Smooth muscle cell (in vitro differentiated cells): ENCODE measurements around the gene C1orf56. TPM values are rescaled to one million over a fixed set of nuclear protein-coding genes. Genes with fewer than 3 reads are reported as not detected.
A peak's percentile ranks its signal among the peaks of the same experiment; 100 is the strongest.

Source experiments
- DNase-seq: peaks from one replicate; lab custom pipeline; 2025; ENCODE audit not compliant: unreplicated experiment; lab: John Stamatoyannopoulos, UW
- H2AFZ ChIP-seq: fragments of 200-600 bp; sonication (generic); 2 replicates; pipeline ENCODE4 v1.6.0; 2016; ENCODE audit warnings: antibody characterized with exemption, low read depth, mild to moderate bottlenecking
- H3F3A ChIP-seq: fragments of 200-600 bp; sonication (generic); 2 replicates; pipeline ENCODE4 v1.6.0; 2017; ENCODE audit warnings: antibody characterized with exemption, low read depth
- H3K27ac ChIP-seq: fragments of 200-600 bp; sonication (generic); 2 replicates; pipeline ENCODE4 v1.5.1; 2016; ENCODE audit warnings: low read depth, mild to moderate bottlenecking
- H3K27me3 ChIP-seq: fragments of 200-600 bp; sonication (generic); 2 replicates; pipeline ENCODE4 v1.6.1; 2016; ENCODE audit warnings: low read depth, mild to moderate bottlenecking
- H3K36me3 ChIP-seq: fragments of 200-600 bp; sonication (generic); 2 replicates; pipeline ENCODE4 v1.5.1; 2016; ENCODE audit warnings: low read depth
- H3K4me1 ChIP-seq: fragments of 200-600 bp; sonication (generic); 2 replicates; pipeline ENCODE4 v1.5.1; 2016; ENCODE audit warnings: low read depth
- H3K4me2 ChIP-seq: fragments of 200-600 bp; sonication (generic); 2 replicates; pipeline ENCODE4 v1.6.0; 2016; ENCODE audit warnings: mild to moderate bottlenecking
- H3K4me3 ChIP-seq: fragments of 200-600 bp; sonication (generic); 2 replicates; pipeline ENCODE4 v1.5.1; 2016; ENCODE audit warnings: mild to moderate bottlenecking
- H3K79me2 ChIP-seq: fragments of 200-600 bp; sonication (generic); 2 replicates; pipeline ENCODE4 v1.6.0; 2016; ENCODE audit warnings: low read depth, mild to moderate bottlenecking
- H3K9ac ChIP-seq: fragments of 200-600 bp; sonication (generic); 2 replicates; pipeline ENCODE4 v1.6.0; 2016; ENCODE audit warnings: low read depth
- H3K9me3 ChIP-seq: fragments of 200-600 bp; sonication (generic); replicated peaks from 2 replicates; pipeline ENCODE4 v1.5.1; 2016; ENCODE audit warnings: low read depth
- H4K20me1 ChIP-seq: fragments of 200-600 bp; sonication (generic); 2 replicates; pipeline ENCODE4 v1.6.0; 2016; ENCODE audit warnings: low read depth
- WGBS: methylation state at CpG from one replicate; pipeline ENCODE4 v1.1.7; 2016; ENCODE audit warnings: low lambda C conversion rate; 5-methylcytosine and 5-hydroxymethylcytosine counted together
- polyA plus RNA-seq: library from polyadenylated mRNA; unstranded; fragments of >200 nt; fragmentation: Nextera tagmentation; extraction: Ambion mirVana; gene quantifications from 2 replicates; pipeline ENCODE4 v1.2.1, GENCODE V29; 2016
- total RNA-seq: library from RNA; depleted of rRNA; stranded (reverse); fragments of >200 nt; gene quantifications from 2 replicates; pipeline ENCODE4 v1.2.3, GENCODE V29; 2014
- TF ChIP-seq, protein P1 (sequence below): fragments of 200-600 bp; sonication (generic); IDR thresholded peaks from 2 replicates; pipeline ENCODE4 v1.5.1; 2017; ENCODE audit warnings: borderline replicate concordance, mild to moderate bottlenecking, antibody characterized with exemption; ENCODE audit not compliant: insufficient read depth, poor library complexity, severe bottlenecking

The C1orf56 gene
- total and polyA plus RNA-seq, 2 experiments from 2014 or later, result 1.6 to 4.4 TPM

DNA sequence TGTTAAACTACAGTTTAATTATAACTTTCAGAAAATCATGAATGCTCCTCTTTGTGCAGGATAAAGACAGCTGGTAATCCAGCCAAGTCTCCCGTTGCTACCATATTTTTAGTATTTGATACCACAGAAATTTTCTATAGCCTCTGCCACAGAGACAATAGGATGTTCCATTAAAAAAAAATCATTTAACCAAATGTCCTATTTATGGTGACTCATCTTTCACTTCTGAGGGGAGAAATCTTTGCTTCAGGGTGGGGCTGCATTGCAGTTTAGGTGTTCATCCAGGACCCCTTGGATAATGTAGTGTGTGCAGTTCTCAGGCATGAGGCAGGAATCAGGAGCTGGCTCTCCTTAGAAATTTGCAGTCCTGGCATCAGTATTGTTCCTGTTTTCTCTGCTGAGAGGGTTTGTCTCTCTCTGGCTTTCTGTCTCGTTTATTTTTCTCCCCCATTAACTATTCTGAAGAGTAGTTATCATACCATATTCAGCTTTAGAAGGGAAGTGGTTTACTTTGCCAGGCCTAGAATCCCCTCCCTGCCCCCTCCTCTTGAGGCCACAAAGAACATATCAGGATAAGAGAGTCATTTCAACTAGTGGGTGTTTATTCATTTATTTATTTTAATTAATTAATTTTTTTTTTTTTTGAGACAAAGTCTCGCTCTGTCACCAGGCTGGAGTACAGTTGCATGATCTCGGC, 36.2 kb upstream of the C1orf56 start:
- peaks cover 27% of the 10 kb centered on the region for H3K79me2 ChIP-seq
- no peak overlapping the region for H3K4me3 ChIP-seq
- H3K9ac ChIP-seq, result no peak overlapping the region

DNA sequence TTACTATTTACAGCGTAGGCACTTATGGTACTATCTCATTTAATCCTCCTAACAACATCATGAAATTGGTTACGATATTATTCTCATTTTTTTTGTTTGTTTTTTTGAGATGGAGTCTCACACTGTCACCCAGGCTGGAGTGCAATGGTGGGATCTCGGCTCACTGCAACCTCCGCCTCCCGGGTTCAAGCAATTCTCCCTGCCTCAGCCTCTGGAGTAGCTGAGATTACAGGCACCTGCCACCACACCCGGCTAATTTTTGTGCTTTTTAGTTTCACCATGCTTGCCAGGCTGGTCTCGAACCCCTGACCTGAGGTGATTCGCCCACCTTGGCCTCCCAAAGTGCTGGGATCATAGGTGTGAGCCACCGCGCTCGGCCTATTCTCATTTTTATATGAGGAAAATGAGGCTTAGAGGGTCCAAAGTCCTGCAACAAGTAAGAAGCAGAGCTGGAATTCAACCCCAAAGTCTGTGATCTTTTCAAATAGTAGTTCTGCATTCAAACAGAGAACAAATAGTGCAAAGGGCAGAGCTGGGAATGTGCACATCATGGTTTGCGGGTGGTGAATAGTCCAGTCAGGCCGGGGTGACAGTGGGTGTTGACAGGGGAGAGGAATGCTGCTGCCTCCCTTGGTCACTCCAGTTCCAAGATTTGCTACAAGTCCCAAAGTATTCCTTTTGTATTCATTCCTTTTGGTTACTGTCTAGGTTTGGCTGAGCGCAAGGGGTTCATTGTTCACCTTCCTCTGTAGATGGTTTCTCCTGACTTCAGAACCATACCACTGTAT, 34.7 kb upstream of the C1orf56 start:
- Histone ChIP-seq H3K9me3 (no peaks in the 10 kb centered on the region), H2AFZ (no peak overlapping the region), H3K9ac (no peak overlapping the region), H3K4me3 (no peak overlapping the region), H4K20me1 (no peaks in the 10 kb centered on the region), H3K27ac (no peak overlapping the region), H3F3A (peaks cover under 1% of the 10 kb centered on the region), H3K79me2 (peaks cover 27% of the 10 kb centered on the region), H3K4me2 (no peak overlapping the region), H3K36me3 (no peaks in the 10 kb centered on the region), H3K27me3 (no peaks in the 10 kb centered on the region), H3K4me1 (peaks cover 5% of the 10 kb centered on the region)
- WGBS, result 94% methylated on average over 14 of the region's 14 CpGs
- TF ChIP-seq, protein P1, sequence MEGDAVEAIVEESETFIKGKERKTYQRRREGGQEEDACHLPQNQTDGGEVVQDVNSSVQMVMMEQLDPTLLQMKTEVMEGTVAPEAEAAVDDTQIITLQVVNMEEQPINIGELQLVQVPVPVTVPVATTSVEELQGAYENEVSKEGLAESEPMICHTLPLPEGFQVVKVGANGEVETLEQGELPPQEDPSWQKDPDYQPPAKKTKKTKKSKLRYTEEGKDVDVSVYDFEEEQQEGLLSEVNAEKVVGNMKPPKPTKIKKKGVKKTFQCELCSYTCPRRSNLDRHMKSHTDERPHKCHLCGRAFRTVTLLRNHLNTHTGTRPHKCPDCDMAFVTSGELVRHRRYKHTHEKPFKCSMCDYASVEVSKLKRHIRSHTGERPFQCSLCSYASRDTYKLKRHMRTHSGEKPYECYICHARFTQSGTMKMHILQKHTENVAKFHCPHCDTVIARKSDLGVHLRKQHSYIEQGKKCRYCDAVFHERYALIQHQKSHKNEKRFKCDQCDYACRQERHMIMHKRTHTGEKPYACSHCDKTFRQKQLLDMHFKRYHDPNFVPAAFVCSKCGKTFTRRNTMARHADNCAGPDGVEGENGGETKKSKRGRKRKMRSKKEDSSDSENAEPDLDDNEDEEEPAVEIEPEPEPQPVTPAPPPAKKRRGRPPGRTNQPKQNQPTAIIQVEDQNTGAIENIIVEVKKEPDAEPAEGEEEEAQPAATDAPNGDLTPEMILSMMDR, result no peak
- DNase-seq, result no peak

More for the DNA sequence above, 36.2 kb upstream of the C1orf56 start:
- Histone ChIP-seq H3K36me3 (no peaks in the 10 kb centered on the region), H3F3A (peaks cover 7% of the 10 kb centered on the region), H3K27me3 (no peaks in the 10 kb centered on the region), H2AFZ (no peak overlapping the region), H4K20me1 (no peaks in the 10 kb centered on the region), H3K4me1 (peaks cover 5% of the 10 kb centered on the region), H3K4me2 (no peak overlapping the region), H3K27ac (peak overlapping the region; percentile 1), H3K9me3 (no peaks in the 10 kb centered on the region)
- 86% methylated on average over 4 of the region's 4 CpGs for WGBS
- TF ChIP-seq, protein P1, result no peak
- DNase-seq, result no peak

DNA sequence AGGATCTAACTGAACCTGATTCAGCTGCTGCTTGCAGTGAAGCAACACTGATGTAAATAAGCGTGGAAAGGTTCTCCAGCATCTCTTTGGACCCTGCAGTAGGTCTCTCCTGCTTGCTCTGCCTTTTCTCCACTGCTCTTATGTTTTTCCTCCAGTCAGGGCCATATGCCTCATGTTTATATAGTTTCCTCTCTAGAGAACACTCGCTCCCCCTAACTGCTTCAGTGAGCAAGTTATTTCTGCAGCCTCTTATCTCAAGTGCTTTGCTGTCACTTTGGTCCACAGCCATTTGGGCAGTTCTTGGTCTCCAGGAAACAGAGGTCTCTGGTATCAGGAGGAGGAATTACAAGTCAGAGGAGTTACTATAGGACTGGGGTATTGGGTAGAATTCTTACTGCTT, 34.0 kb upstream of the C1orf56 start:
- H3K4me3 ChIP-seq, result no peak overlapping the region
- no peak overlapping the region for H2AFZ ChIP-seq
- no peak for DNase-seq
- no peak overlapping the region for H3K27ac ChIP-seq
- no peaks in the 10 kb centered on the region for H3F3A ChIP-seq
- 46% methylated on average over 2 of the region's 2 CpGs for WGBS
- TF ChIP-seq, protein P1, result no peak
- H3K79me2 ChIP-seq, result peaks cover 27% of the 10 kb centered on the region
- no peaks in the 10 kb centered on the region for H3K27me3 ChIP-seq
- H3K4me1 ChIP-seq, result peaks cover 5% of the 10 kb centered on the region
- no peak overlapping the region for H3K9ac ChIP-seq
- no peaks in the 10 kb centered on the region for H3K9me3 ChIP-seq
- H3K4me2 ChIP-seq, result no peak overlapping the region
- no peaks in the 10 kb centered on the region for H3K36me3 ChIP-seq
- H4K20me1 ChIP-seq, result no peaks in the 10 kb centered on the region
